ENCODE measurements around the gene MAEA. TPM values are rescaled to one million over a fixed set of nuclear protein-coding genes. Genes with fewer than 3 reads are reported as not detected.
"Not testable (repeated sequence)": the region's sequence is repeated elsewhere in the genome, so short reads cannot be mapped to it uniquely, and the experiment has no call there.

MAEA gene
- polyA plus RNA-seq, 4 donors, result 58.6 to 83.3 (median 79.0) TPM

DNA sequence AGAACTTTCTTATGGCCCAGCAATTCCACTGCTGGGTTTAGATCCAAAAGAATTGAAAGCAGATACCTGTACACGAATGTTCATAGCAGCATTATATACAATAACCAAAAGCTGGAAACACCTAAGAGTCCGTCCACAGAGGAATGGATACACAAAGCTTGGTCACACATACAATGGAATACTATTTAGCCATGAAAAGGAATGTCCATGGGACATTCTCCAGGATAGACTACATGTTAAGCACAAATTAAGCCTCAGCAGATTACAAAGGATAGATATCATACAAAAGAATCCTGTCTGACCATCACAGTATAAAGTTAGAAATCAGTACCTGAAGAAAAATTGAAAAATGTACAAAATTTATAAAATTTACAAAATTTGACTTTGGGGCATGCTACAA lies 12.7 kb upstream of the MAEA start:
- no peak for DNase-seq (ENCODE audit: low read depth in 4 of 4, low spot score in 2 of 4)

DNA sequence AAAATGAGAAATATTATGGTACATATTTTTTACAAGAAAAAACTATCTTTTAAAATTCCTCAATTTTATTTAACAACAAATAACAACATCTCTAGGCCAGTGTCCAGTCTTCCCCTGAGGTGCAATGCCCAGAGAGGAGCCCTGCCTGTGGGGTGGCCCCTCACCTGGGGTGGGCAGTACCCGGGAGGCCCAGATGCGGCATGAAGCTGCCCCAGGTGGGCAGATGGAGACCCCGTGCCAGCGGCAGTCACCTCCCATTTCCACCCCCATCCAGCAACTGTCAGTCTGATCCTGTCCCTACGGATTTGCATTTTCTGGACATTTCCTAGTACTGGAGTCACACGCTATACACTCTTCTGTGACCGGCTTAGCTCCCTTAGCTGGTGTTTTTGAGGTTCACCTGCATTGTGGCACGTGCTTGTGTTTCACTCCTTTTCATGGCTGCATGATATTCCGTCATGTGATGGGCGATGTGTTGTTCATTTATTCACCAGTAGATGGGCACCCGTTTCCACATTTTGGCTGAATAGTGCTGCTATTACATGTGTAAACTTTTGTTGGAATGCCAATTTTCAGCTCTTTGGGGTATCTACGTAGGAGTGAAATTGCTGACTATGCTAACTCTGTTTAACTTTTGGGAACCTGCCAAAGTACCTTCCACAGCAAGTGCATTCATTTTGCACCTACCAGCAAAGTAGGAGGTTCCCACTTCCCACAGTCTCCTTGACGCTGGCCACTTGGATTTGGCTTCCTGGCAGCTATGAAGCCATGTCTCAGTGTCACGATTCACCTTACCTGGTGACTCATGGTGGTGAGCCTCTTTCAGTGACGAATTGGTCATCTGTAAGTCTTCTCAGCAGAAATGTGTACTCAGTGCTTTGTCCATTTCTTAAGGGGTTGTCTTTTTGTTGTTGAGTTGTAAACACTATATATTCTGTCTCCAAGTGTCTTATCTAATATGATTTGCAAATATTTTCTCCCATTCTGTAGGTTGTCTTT lies 11.7 kb upstream of the MAEA start:
- DNase-seq (ENCODE audit: low read depth in 4 of 4, low spot score in 2 of 4), result no peak

DNA sequence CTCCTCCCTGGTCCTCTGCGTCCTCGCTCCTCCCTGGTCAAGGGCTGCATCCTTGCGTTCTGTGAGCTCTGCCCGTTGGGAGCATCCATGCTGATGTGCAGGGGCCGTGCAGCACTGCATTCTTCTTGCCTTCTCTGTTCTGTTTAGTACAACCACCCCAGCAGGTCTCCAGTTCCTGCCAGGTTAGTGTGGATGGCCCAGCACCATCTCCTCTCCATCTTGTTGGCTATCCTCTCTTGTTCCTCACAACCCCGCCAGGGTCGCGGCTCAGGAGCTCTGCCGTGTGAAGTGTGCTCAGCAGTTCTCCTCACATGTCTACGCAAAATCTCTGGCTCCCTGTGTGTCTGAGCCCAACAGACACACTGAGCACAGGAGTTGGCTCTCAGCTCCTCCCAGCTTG lies 10.4 kb upstream of the MAEA start:
- DNase-seq (ENCODE audit: low read depth in 4 of 4, low spot score in 2 of 4), result no peak

DNA sequence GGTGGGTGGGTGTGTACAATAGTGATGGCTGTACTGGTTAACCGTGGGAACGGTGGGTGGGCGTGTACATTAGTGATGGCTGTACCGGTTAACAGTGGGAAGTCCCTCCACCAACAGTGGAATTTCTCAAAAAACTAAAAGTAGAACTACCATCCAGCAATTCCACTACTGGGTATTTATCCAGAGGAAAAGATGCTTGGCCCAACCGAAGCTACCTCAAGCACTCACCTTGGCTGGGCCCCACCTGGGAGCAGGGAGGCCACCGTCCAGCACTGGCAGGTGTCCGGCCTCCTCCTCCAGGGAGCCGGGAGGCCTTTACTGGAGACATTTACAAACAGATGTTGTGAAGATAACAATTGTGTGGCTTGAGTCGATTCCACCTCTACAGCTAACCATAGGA lies 6.0 kb upstream of the MAEA start:
- no peak for DNase-seq (ENCODE audit: low read depth in 4 of 4, low spot score in 2 of 4)

DNA sequence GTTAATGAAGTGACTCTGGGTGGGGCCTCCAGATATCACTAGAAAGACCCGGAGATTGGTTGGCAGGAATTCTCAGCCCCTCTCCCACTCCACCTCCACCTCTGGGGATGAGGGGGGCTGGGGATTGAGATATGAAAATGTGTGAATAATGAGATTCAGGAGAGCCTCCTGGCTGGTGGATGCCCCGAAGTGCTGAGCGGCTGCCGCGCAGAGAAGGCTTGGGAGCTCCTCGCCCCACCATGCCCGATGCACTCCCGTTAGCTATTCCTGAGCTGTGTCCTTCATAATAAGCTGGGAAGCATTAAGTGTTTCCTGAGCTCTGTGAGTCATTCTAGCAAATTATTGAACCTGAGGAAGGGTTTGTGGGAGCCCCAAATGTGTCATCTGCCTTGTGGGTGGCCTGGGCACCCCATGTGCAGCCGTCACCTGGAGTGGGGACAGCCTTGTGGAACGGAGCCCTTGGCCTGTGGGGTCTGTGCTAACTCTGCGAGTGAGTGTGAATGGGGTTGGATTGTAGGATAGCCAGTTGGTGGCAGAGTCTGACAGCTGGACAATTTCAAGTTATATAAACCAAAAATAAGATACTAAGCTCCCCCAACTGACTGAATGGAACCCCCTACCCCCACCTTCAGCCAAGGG lies 4.4 kb upstream of the MAEA start:
- no peak for DNase-seq (ENCODE audit: low read depth in 4 of 4, low spot score in 2 of 4)

DNA sequence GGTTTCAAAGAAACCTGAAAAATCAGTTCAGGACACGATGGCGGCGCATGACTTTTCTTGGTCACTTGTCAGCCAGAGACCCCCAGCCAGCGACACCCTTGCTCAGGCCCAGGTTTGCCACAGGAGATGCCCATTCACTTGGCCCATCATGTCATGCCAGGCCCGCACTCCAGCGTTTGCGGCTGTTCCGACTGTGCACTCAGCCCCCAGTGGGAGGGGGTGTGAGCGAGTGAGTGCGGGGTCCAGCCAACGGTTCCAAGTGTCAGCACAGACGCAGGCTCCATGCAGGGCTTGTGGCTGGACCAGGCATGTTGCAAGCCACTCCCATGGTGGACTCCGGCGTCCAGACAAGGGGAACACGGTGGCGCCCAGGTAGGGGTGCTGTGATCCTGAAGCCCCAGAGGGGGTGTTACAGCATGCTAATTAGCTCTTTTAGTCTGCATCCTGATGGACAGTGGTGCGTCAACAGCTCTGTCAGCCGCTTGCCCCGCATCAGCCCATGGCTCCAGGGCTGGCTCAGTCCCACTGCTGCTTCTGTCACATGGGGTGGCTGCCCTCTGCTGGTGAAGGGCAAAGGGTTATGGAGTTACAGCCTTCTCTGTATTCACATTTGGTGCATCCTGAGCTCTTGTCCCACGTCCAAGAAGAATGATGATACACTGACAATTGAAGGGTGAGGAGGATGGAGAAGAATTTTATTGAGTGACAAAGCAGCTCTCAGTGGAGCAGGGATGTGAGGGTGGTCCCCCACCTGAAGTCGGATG lies 3.7 kb upstream of the MAEA start:
- no peak for DNase-seq (ENCODE audit: low read depth in 4 of 4, low spot score in 2 of 4)

DNA sequence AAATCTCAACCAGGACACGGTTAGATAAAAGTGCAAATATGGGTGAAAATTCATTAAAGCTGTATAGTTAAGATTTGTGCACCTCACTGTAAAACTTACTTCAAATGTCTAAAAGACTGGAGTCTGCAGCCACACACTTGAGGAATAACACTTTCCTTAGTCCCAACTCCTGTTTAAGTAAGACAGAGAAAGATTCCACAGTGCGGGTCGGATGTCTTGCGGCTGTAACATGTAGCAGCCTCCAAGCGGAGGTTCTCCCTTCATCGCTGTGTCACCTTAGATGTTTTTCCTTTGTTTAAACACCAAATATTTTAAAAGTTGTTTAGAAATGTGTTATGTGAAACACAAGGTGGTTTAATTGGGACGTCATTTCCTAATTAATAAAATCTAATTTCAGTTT lies 905 bp upstream of the MAEA start:
- DNase-seq (ENCODE audit: low read depth in 4 of 4, low spot score in 2 of 4), result no peak

DNA sequence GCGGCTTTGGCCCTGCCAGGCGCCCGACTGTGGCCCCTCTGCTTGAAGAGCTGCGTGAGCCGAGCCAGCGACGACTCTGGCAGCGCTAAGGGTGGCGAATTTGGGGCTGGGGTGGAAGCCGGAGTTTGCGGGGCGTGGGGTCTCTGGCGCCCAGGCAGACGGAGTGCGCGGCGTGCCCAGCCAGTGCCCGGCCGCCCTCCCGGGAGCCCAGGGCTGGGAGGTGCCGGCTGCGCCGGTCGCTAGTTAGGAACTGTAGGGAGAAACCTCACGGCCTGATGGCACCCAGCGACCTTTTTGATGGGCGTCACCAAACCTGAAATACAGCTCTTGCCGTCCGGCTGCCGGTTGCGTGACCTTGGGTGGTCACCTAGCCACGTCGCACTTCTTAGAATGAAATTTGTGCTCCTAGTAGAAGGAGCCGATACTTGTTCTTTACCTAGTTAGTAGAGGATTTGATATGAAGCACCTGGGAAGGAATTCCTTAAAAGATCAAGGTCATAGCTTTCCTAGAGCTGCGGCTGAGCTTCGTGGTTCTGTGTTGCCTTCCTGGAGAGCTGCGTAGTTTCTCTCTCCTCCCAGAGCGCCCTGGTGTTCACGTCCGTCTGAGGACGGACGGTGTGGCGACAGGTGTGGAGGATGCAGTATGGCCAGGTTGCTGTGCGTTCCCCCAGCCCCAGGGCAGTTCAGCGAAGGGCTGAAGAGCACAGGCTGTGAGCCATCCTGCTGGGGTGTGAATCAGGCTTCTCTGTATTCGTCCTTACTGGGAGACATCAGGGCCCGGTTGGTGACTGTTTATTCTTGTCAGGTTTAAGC lies 680 bp downstream of the MAEA start:
- DNase-seq (ENCODE audit: low read depth in 4 of 4, low spot score in 2 of 4), result no peak

DNA sequence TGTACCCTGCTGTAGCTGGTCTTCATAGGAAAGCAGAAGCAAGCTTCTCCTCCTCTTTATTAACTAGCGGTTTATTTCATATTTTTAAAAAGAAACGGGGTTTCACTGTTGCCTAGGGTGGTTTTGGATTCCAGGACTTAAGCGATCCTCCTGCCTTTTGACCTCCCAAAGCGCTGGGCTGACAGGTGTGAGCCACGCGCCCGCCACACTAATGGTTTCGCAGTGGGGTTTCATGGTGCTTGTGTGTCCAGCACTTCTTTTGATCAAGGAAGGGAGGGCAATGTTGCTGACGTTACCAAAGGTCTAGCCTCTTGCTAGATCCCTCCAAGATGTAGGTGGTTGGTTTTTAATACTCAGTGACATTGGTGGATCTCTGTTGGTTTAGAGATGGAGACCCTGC lies 1.4 kb downstream of the MAEA start:
- no peak for DNase-seq (ENCODE audit: low read depth in 4 of 4, low spot score in 2 of 4)

DNA sequence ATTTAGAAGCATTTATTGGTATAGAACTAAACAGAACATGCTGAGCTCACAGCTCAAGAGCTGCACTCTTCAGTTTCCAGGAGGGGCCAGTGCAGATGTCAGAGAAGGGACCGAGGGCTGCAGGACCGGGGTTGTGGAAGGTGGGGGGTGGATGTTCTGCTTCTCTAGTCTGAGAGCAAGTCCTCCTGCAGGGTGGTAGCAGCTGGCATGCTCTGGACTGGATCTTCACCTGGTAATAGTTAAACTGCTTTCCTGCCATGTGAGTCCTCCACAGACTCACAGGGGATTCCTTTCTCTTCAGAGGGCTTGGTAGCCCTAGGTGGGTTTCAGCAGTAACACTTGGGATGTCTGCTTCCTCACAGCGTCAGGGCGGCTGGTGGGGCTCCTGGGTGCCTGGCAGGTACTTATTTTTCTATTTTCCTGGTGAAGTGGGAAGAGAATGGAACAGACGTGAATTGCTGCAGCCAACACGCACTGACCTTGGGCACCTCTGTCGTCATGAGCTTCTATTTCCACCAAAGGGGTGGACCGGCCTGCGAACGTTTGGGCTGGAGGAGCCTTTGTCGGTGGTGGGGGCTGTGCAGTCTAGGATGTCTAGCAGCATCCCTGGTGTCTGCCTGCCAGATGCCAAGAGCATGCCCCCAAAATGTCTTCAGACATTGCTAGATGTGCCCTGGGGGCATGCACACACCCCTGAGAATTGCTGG lies 2.5 kb downstream of the MAEA start:
- no peak for DNase-seq (ENCODE audit: low read depth in 4 of 4, low spot score in 2 of 4)

DNA sequence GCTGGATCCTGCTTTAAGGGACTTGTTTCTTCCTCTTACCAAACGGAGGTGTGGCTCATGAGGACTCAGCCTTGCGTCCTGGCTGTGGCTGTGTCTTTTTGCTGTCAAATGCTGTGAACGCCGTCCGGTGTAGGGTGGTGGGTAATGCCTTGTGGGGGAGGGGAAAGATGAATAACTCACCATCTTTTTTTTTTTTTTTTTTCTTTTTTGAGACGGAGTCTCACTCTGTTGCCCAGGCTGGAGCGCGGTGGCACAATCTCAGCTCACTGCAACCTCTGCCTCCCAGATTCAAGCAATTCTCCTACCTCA lies 3.0 kb downstream of the MAEA start:
- not testable (repeated sequence) for DNase-seq (ENCODE audit: low read depth in 4 of 4, low spot score in 2 of 4)

DNA sequence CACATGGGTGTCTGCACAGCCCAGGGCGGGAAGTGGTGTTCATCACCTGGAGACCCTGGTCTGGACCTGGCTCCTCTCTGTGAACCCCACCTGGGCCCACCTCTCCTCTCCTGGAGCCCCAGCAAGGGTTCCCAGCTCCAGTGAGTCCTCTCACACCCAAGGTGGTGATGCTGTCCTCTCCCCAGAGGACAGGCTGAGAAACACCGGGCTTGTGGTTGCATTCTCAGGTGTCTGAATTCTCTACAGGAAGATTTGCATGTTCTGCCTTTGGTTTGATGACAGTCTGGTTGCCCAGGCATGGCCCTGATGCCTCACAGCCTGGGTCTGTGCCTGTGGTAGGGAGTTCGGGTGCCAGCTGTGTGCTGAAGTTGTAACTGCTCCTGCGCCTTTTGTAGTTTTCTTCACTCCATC lies 3.8 kb downstream of the MAEA start:
- DNase-seq (ENCODE audit: low read depth in 4 of 4, low spot score in 2 of 4), result no peak

DNA sequence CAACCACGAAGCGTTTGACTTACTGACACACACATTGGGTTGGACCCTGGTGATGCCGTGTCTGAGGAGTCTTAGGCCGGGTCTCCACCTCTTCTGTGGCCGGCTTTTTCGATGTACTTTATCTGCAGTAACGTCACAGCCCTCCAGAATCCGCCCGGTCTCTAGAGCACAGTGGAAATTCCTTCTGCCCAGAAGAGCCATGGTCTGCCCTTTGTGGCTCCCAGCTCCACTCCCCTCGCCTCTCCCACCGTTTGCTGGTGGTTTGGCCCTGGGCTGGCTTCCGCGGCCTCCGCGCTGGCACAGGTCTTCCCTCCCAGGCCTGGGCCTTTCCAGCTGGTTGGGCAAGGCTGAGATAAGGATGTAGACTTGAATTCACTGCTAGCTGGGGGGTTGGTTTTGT lies 4.3 kb downstream of the MAEA start:
- DNase-seq (ENCODE audit: low read depth in 4 of 4, low spot score in 2 of 4), result no peak

DNA sequence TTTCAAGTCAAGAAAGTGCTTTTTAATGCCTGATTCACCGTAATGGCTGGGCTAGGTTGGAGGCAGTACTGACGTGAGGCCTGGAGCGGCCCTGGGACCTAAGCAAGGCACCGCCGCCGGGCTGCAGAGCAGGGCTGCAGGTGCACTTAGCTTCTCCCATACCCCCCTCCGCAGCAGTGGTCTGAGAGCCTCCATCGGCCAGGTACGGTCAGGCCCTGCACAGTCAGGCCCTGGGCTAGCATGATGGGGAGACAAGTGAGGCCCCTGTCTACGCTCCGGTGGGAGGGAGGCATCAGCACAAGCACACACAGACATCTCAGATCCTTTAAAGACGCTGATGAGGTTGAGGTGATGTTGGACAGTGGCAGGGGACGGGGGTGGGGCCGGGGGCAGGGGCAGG lies 4.7 kb downstream of the MAEA start:
- DNase-seq (ENCODE audit: low read depth in 4 of 4, low spot score in 2 of 4), result no peak

DNA sequence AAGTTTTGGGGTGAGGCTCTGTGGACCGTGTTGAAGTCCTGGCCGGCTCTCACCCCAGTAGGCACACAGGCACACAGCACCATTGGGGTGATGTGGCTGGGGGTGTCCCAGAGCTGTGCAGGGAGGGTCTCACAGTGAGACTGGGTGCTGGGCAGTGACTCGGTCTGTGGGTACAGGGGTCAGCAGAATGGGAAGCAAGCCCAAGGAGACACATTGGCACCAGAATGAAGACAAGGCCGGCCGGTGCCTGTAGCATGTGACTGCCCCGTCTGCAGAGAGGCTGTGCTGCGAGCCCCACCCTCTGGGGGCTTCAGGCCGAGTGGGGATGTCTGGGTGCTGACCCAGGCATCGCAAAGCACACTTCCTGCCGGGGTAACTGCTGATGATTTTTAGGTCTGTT lies 5.2 kb downstream of the MAEA start:
- no peak for DNase-seq (ENCODE audit: low read depth in 4 of 4, low spot score in 2 of 4)

DNA sequence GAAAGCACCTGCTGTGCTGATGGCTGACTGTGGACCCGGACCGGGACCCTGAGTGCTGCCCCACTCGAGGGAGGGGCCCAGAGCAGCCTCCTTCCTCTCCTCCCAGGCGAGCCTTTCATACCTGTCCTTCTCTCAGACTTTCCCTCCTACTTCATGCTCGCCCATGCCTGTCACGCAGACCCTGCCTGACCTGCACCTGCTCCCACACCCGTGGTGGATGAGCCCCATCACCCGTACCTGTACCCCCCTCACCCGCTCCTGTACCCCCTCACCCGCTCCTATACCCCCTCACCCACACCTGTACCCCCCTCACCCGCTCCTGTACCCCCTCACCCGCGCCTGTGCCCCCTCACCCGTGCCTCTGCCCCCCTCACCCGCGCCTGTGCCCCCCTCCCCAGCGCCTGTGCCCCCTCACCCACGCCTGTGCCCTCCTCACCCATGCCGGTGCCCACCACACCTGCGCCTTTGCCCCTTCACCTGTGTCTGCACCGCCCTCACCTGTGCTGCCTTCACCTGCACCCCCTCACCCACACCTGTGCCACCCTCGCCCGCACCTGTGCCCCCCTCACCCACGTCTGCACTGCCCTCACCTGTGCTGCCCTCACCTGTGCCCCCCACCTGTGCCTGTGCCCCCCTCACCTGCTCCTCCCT lies 5.8 kb downstream of the MAEA start:
- DNase-seq (ENCODE audit: low read depth in 4 of 4, low spot score in 2 of 4), result no peak

DNA sequence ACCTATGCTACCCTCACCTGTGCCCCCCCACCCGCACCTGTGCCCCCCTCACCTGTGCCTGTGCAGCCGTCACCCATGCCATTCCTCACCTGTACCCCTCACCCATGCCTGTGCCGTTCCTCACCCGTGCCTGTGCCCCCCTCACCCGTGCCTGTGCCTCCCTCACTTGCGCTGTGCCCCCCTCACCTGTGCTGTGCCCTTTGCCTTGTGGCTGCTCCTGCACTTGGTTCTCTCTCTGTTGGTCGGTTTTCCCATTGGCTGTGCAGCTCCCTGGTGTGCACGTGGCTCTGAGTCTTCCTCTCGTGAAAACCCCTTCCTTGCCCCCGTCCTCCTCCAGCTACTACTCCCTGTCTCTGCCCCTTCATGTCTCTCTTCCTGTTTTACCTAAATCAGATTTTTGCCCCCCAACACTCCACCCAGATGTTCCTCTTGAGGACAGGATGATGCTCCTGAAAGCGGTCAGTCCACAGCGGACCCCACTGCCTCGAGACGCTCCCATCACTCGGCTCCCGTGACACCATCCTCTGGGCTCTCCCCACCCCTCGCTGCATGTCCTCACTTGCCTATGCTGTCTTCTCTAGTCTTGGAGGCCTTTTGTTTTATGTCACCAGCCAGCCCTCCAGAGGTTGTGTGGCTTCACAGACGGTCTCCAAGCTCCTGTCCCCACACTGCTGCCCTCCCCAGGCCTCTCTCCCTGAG lies 6.8 kb downstream of the MAEA start:
- DNase-seq (ENCODE audit: low read depth in 4 of 4, low spot score in 2 of 4), result no peak

DNA sequence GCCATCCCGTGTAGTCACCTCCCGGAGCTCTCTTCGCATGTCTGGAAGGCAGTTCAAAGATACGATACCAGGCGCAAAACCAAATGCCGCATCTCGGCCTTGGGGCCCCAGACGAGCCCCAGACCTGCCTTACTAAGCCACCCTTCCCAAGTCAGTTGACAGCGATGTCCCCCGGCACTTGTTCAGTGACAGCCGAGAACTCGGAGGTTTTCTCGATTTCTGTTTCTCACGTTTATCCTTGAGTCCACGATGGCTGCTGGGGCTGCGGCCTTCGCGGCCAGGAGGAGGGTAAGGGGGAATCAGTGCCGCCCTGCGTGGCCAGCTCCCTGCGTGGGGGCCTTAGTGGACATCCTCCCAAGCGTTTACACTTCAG lies 7.3 kb downstream of the MAEA start:
- DNase-seq (ENCODE audit: low read depth in 4 of 4, low spot score in 2 of 4), result no peak
